Neural progenitor cell (in vitro differentiated cells): ENCODE measurements around the gene BBX. TPM values are rescaled to one million over a fixed set of nuclear protein-coding genes. Genes with fewer than 3 reads are reported as not detected.

Source experiments
- DNase-seq: peaks from one replicate; pipeline ENCODE4 v3.0.0-alpha.2; 2016; ENCODE audit warnings: low spot score
- H2AFZ ChIP-seq: fragments of 200-600 bp; sonication (generic); replicated peaks from 2 replicates; pipeline ENCODE4 v1.6.1; 2016; ENCODE audit warnings: antibody characterized with exemption
- H3F3A ChIP-seq: fragments of 200-600 bp; sonication (generic); 2 replicates; pipeline ENCODE4 v1.6.1; 2016; ENCODE audit warnings: antibody characterized with exemption, low read depth
- H3K27ac ChIP-seq: fragments of 200-600 bp; sonication (generic); 2 replicates; pipeline ENCODE4 v1.5.1; 2016; ENCODE audit warnings: mild to moderate bottlenecking
- H3K27me3 ChIP-seq: fragments of 200-600 bp; sonication (generic); 2 replicates; pipeline ENCODE4 v1.6.1; 2016; ENCODE audit warnings: mild to moderate bottlenecking, moderate library complexity
- H3K36me3 ChIP-seq: fragments of 200-600 bp; sonication (generic); 2 replicates; pipeline ENCODE4 v1.5.1; 2016
- H3K4me1 ChIP-seq: fragments of 200-600 bp; sonication (generic); 2 replicates; pipeline ENCODE4 v1.6.1; 2016; ENCODE audit warnings: mixed run types
- H3K4me2 ChIP-seq: fragments of 200-600 bp; sonication (generic); 2 replicates; pipeline ENCODE4 v1.6.1; 2016
- H3K4me3 ChIP-seq: fragments of 200-600 bp; sonication (generic); 2 replicates; pipeline ENCODE4 v1.5.1; 2016
- H3K79me2 ChIP-seq: fragments of 200-600 bp; sonication (generic); 2 replicates; pipeline ENCODE4 v1.6.1; 2016; ENCODE audit warnings: low read depth
- H3K9ac ChIP-seq: fragments of 200-600 bp; sonication (generic); 2 replicates; pipeline ENCODE4 v1.6.1; 2016
- H3K9me3 ChIP-seq: fragments of 200-600 bp; sonication (generic); 2 replicates; pipeline ENCODE4 v1.5.1; 2016; ENCODE audit warnings: low read depth
- H4K20me1 ChIP-seq: fragments of 200-600 bp; sonication (generic); 2 replicates; pipeline ENCODE4 v1.6.1; 2016; ENCODE audit warnings: low read depth
- H3K27ac Mint-ChIP-seq: 3 replicates; pipeline ENCODE4 v1.8.0; 2021; ENCODE audit warnings: mixed read lengths
- H3K27me3 Mint-ChIP-seq: 2 replicates; pipeline ENCODE4 v1.8.0; 2022; ENCODE audit warnings: low read depth, mild to moderate bottlenecking, inconsistent platforms, moderate library complexity, mixed read lengths; ENCODE audit not compliant: insufficient read depth
- H3K36me3 Mint-ChIP-seq: 3 replicates; pipeline ENCODE4 v1.8.0; 2021; ENCODE audit warnings: mixed read lengths
- H3K4me1 Mint-ChIP-seq: 3 replicates; pipeline ENCODE4 v1.8.0; 2021; ENCODE audit warnings: mixed read lengths
- H3K4me3 Mint-ChIP-seq: 3 replicates; pipeline ENCODE4 v1.8.0; 2021; ENCODE audit warnings: mild to moderate bottlenecking, moderate library complexity, mixed read lengths
- H3K9me3 Mint-ChIP-seq: 3 replicates; pipeline ENCODE4 v1.8.0; 2020; ENCODE audit warnings: mixed read lengths
- CTCF ChIP-seq: fragments of 200-600 bp; sonication (generic); IDR thresholded peaks from 2 replicates; pipeline ENCODE4 v1.5.1; 2017; ENCODE audit warnings: antibody characterized with exemption, mild to moderate bottlenecking
- EZH2 ChIP-seq: fragments of 200-600 bp; sonication (generic); IDR thresholded peaks from 2 replicates; pipeline ENCODE4 v1.6.1; 2017; ENCODE audit warnings: antibody characterized with exemption, mild to moderate bottlenecking, moderate library complexity
- EZH2phosphoT487 ChIP-seq: fragments of 200-600 bp; sonication (generic); IDR thresholded peaks from 2 replicates; pipeline ENCODE4 v1.6.1; 2017; ENCODE audit warnings: antibody characterized with exemption
- total RNA-seq: library from RNA; depleted of rRNA; stranded (reverse); fragments of >200 nt; gene quantifications from 2 replicates; pipeline ENCODE4 v1.2.3, GENCODE V29; 2015; ENCODE audit warnings: low replicate concordance

BBX gene
- total RNA-seq, 1 donor from 2014 or later, result 110 TPM

GRCh38 chr3:107548601-107549000, 25.8 kb downstream of the BBX start:
- H3K4me2 ChIP-seq, result no peak overlapping the region
- no peak overlapping the region for H3K4me3 Mint-ChIP-seq
- no peak overlapping the region for H3K4me3 ChIP-seq
- peaks cover 17% of the 10 kb centered on the region for H3K4me1 Mint-ChIP-seq
- peaks cover 96% of the 10 kb centered on the region for H4K20me1 ChIP-seq
- no peaks in the 10 kb centered on the region for H3K27me3 Mint-ChIP-seq
- TF ChIP-seq EZH2 (no peak), CTCF (no peak), EZH2phosphoT487 (no peak)
- no peak overlapping the region for H3K27ac ChIP-seq
- peaks cover 7% of the 10 kb centered on the region for H3K4me1 ChIP-seq
- H2AFZ ChIP-seq, result no peak overlapping the region
- no peak overlapping the region for H3K9ac ChIP-seq
- H3K36me3 ChIP-seq, result peaks cover 4% of the 10 kb centered on the region
- H3K9me3 ChIP-seq, result no peaks in the 10 kb centered on the region
- no peaks in the 10 kb centered on the region for H3F3A ChIP-seq
- H3K27ac Mint-ChIP-seq, result no peak overlapping the region
- peaks cover 2% of the 10 kb centered on the region for H3K9me3 Mint-ChIP-seq
- peaks cover 17% of the 10 kb centered on the region for H3K36me3 Mint-ChIP-seq
- no peak for DNase-seq
- no peaks in the 10 kb centered on the region for H3K27me3 ChIP-seq
- peaks cover 95% of the 10 kb centered on the region for H3K79me2 ChIP-seq

- no peak overlapping the region for H3K27ac ChIP-seq
- no peak overlapping the region for H3K9ac ChIP-seq
- no peak overlapping the region for H3K4me3 Mint-ChIP-seq
- H3K9me3 ChIP-seq, result no peaks in the 10 kb centered on the region
- DNase-seq, result no peak
- no peak overlapping the region for H2AFZ ChIP-seq
- TF ChIP-seq EZH2phosphoT487, result no peak
- H3K27ac Mint-ChIP-seq, result no peak overlapping the region
- H3K4me3 ChIP-seq, result no peak overlapping the region
- no peaks in the 10 kb centered on the region for H3F3A ChIP-seq
- peaks cover 2% of the 10 kb centered on the region for H3K9me3 Mint-ChIP-seq
- H3K27me3 ChIP-seq, result no peaks in the 10 kb centered on the region
- H3K36me3 ChIP-seq, result peaks cover 4% of the 10 kb centered on the region
- H3K27me3 Mint-ChIP-seq, result no peaks in the 10 kb centered on the region
- H3K36me3 Mint-ChIP-seq, result peaks cover 7% of the 10 kb centered on the region
- H3K4me1 Mint-ChIP-seq, result peaks cover 1% of the 10 kb centered on the region
- no peaks in the 10 kb centered on the region for H3K4me1 ChIP-seq
- peaks cover 92% of the 10 kb centered on the region for H4K20me1 ChIP-seq
- peaks cover 87% of the 10 kb centered on the region for H3K79me2 ChIP-seq
- H3K4me2 ChIP-seq, result no peak overlapping the region
Observed at GRCh38 chr3:107555359-107555758, 32.6 kb downstream of the BBX start.

DNA sequence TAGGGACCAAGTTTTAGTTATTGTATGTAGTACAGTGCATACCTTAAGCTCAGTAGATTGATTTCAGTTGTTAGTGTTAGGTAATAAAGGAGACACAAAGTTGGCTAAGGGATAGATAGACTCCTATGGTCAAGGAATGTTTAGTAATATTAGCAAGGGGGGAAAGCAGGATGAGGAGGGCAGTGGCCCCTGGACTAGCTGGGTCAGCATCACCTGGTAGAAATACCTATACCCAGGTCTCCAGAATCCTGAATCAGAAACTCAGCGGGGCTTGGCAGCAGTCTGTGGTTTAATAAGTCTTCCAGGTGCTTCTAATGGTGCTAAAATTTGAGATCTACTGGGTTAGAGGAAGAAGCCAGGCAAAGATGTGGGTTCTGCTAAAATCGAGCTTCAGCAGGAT, 35.0 kb downstream of the BBX start:
- no peaks in the 10 kb centered on the region for H3K9me3 Mint-ChIP-seq
- no peaks in the 10 kb centered on the region for H3K36me3 ChIP-seq
- peaks cover 4% of the 10 kb centered on the region for H3K36me3 Mint-ChIP-seq
- no peak overlapping the region for H3K4me3 Mint-ChIP-seq
- no peak overlapping the region for H3K27ac ChIP-seq
- H3K79me2 ChIP-seq, result peaks cover 85% of the 10 kb centered on the region
- H3K27me3 Mint-ChIP-seq, result no peaks in the 10 kb centered on the region
- H3K27ac Mint-ChIP-seq, result no peak overlapping the region
- H4K20me1 ChIP-seq, result peaks cover 88% of the 10 kb centered on the region
- H3K4me3 ChIP-seq, result no peak overlapping the region
- peaks cover 4% of the 10 kb centered on the region for H3K4me1 Mint-ChIP-seq
- H3K4me1 ChIP-seq, result peaks cover 5% of the 10 kb centered on the region
- H3K4me2 ChIP-seq, result no peak overlapping the region
- no peaks in the 10 kb centered on the region for H3K27me3 ChIP-seq
- no peaks in the 10 kb centered on the region for H3F3A ChIP-seq
- H3K9me3 ChIP-seq, result no peaks in the 10 kb centered on the region
- H3K9ac ChIP-seq, result no peak overlapping the region
- no peak overlapping the region for H2AFZ ChIP-seq
- DNase-seq, result no peak
- TF ChIP-seq CTCF (no peak), EZH2phosphoT487 (no peak), EZH2 (no peak)

DNA sequence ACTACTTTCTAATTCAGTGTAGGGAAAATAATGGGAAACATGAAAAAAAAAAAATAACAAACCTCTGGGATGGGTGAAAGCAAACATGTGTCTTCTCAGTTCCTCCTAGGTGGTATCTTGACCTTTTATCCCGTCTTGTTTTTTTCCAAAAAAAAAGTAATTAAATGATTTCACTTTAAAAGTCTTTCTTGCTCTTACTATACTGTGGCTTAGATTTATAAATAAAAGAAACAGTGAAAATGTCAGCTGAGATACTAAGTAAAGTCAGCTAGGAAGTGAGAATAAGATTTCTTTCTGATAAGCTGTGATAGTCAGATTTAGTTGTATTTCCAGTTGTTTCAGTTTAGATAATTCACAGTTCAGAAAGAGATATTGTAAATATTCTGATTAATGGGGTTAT, 37.4 kb downstream of the BBX start:
- DNase-seq, result no peak
- Histone ChIP-seq H3K9ac (no peak overlapping the region), H3K4me2 (no peak overlapping the region), H4K20me1 (peaks cover 70% of the 10 kb centered on the region), H3K4me3 (no peak overlapping the region), H3K36me3 (no peaks in the 10 kb centered on the region), H3K79me2 (peaks cover 86% of the 10 kb centered on the region), H3K4me1 (peaks cover 11% of the 10 kb centered on the region), H3K27ac (no peak overlapping the region), H3K27me3 (no peaks in the 10 kb centered on the region), H3F3A (no peaks in the 10 kb centered on the region), H2AFZ (no peak overlapping the region), H3K9me3 (no peaks in the 10 kb centered on the region)
- TF ChIP-seq EZH2phosphoT487, result no peak
- TF ChIP-seq EZH2, result no peak
- no peak for TF ChIP-seq CTCF
- H3K9me3 Mint-ChIP-seq, result no peaks in the 10 kb centered on the region
- H3K4me3 Mint-ChIP-seq, result no peak overlapping the region
- H3K27me3 Mint-ChIP-seq, result no peaks in the 10 kb centered on the region
- H3K4me1 Mint-ChIP-seq, result peaks cover 9% of the 10 kb centered on the region
- H3K27ac Mint-ChIP-seq, result no peak overlapping the region
- H3K36me3 Mint-ChIP-seq, result peaks cover 2% of the 10 kb centered on the region
